ENCODE measurements around the gene ORM2. TPM values are rescaled to one million over a fixed set of nuclear protein-coding genes. Genes with fewer than 3 reads are reported as not detected.

ORM2 gene
- total RNA-seq, 1 experiment from 2014 or later = 0.59 TPM

DNA sequence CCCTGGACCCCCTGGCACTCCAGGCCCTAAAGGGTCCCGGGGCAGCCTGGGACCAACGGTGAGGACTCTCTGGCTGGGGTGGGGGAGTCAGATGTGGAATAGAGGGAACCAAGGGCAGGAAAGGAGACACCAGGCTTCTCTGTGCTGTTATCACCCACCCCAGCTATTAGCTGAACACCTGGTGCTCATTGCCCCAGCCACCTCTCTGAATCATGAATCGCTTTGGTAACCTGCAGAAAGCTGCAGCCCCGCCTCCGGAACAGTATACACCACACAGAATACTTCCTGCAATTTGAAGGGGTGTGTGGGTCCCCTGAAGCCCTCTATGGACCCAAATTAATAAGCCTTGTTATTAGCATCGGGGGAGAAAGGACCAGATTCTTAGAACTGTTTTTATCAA, 47.2 kb upstream of the ORM2 start:
- BruUV-seq (replicated peaks) = no TSS peak
- no peaks in the 10 kb centered on the region for H3K79me2 ChIP-seq (ENCODE audit: insufficient read depth, low read length)
- no peak for DNase-seq (ENCODE audit: low read depth, low spot score)
- H2AFZ ChIP-seq (ENCODE audit: low read depth, low read length, poor library complexity, severe bottlenecking) = no peak overlapping the region
- H3K27me3 ChIP-seq (ENCODE audit: insufficient read depth, low read length) = no peaks in the 10 kb centered on the region
- ChIA-PET CTCF (no interaction called here), RAD21 (ENCODE audit: low non-redundant PET in 1 of 2, low total read pairs in 2 of 2, uncharacterized antibody in 2 of 2, unreplicated experiment in 2 of 2) (no interaction called here), POLR2A (no interaction called here)
- no peaks in the 10 kb centered on the region for H3K36me3 ChIP-seq (ENCODE audit: control insufficient read depth in 1 of 2, insufficient read depth in 2 of 2, low read length in 2 of 2)
- no peak for ATAC-seq
- H3K27ac ChIP-seq (ENCODE audit: low read depth, low read length) = no peak overlapping the region
- no peaks in the 10 kb centered on the region for H3K9me3 ChIP-seq (ENCODE audit: control insufficient read depth in 1 of 2, insufficient read depth in 1 of 2, low read depth in 1 of 2, low read length in 2 of 2)
- no peak for TF ChIP-seq POLR2A (IDR thresholded peaks at IDR 0.05; ENCODE audit: borderline replicate concordance, extremely low read depth, insufficient read depth, insufficient read length)
- no peak for TF ChIP-seq CEBPB (IDR thresholded peaks at IDR 0.05; ENCODE audit: low read depth)
- TF ChIP-seq ELF1 (IDR thresholded peaks at IDR 0.05; ENCODE audit: borderline replicate concordance, low read depth) = no peak
- H3K4me3 ChIP-seq (replicated peaks in 1 of 2; ENCODE audit: low read depth in 1 of 2, low read length in 2 of 2) = no peak overlapping the region
- intact Hi-C loops (cut with micrococcal nuclease) = no loop called here
- H3K4me2 ChIP-seq (ENCODE audit: low read length) = no peak overlapping the region
- no peaks in the 10 kb centered on the region for H3K9me2 ChIP-seq (ENCODE audit: insufficient read depth)
- no peak overlapping the region for H3K9ac ChIP-seq (ENCODE audit: low read length)
- no peaks in the 10 kb centered on the region for H4K20me1 ChIP-seq (ENCODE audit: insufficient read depth)
- peaks cover 17 to 25% of the 10 kb centered on the region in 2 experiments for H3K4me1 ChIP-seq (ENCODE audit: control insufficient read depth in 1 of 2, insufficient read depth in 2 of 2, low read length in 2 of 2)

GRCh38 chr9:114282926-114283325, 46.7 kb upstream of the ORM2 start:
- POLR2A ChIA-PET = no interaction called here
- H3K36me3 ChIP-seq (ENCODE audit: control insufficient read depth in 1 of 2, insufficient read depth in 2 of 2, low read length in 2 of 2) = no peaks in the 10 kb centered on the region
- H2AFZ ChIP-seq (ENCODE audit: low read depth, low read length, poor library complexity, severe bottlenecking) = no peak overlapping the region
- CTCF ChIA-PET = no interaction called here
- ATAC-seq (no peak), DNase-seq (ENCODE audit: low read depth, low spot score) (no peak)
- RAD21 ChIA-PET (ENCODE audit: low non-redundant PET in 1 of 2, low total read pairs in 2 of 2, uncharacterized antibody in 2 of 2, unreplicated experiment in 2 of 2) = no interaction called here
- no peaks in the 10 kb centered on the region for H3K9me3 ChIP-seq (ENCODE audit: control insufficient read depth in 1 of 2, insufficient read depth in 1 of 2, low read depth in 1 of 2, low read length in 2 of 2)
- no TSS peak for BruUV-seq (replicated peaks)
- no peak overlapping the region for H3K27ac ChIP-seq (ENCODE audit: low read depth, low read length)
- no peak overlapping the region for H3K4me2 ChIP-seq (ENCODE audit: low read length)
- no peak overlapping the region for H3K4me3 ChIP-seq (replicated peaks in 1 of 2; ENCODE audit: low read depth in 1 of 2, low read length in 2 of 2)
- no peaks in the 10 kb centered on the region for H3K27me3 ChIP-seq (ENCODE audit: insufficient read depth, low read length)
- intact Hi-C loops (cut with micrococcal nuclease) = no loop called here
- H4K20me1 ChIP-seq (ENCODE audit: insufficient read depth) = no peaks in the 10 kb centered on the region
- no peak overlapping the region for H3K9ac ChIP-seq (ENCODE audit: low read length)
- no peaks in the 10 kb centered on the region for H3K9me2 ChIP-seq (ENCODE audit: insufficient read depth)
- H3K79me2 ChIP-seq (ENCODE audit: insufficient read depth, low read length) = no peaks in the 10 kb centered on the region
- peaks cover 17 to 21% of the 10 kb centered on the region in 2 experiments for H3K4me1 ChIP-seq (ENCODE audit: control insufficient read depth in 1 of 2, insufficient read depth in 2 of 2, low read length in 2 of 2)
- TF ChIP-seq CEBPB (IDR thresholded peaks at IDR 0.05; ENCODE audit: low read depth) = no peak
- TF ChIP-seq EZH2 (IDR thresholded peaks at IDR 0.05) = no peak
- no peak for TF ChIP-seq EGR1 (IDR thresholded peaks at IDR 0.05; ENCODE audit: low read depth)
- no peak for TF ChIP-seq EZH2phosphoT487 (IDR thresholded peaks at IDR 0.05; ENCODE audit: borderline replicate concordance)
- TF ChIP-seq, protein P1, sequence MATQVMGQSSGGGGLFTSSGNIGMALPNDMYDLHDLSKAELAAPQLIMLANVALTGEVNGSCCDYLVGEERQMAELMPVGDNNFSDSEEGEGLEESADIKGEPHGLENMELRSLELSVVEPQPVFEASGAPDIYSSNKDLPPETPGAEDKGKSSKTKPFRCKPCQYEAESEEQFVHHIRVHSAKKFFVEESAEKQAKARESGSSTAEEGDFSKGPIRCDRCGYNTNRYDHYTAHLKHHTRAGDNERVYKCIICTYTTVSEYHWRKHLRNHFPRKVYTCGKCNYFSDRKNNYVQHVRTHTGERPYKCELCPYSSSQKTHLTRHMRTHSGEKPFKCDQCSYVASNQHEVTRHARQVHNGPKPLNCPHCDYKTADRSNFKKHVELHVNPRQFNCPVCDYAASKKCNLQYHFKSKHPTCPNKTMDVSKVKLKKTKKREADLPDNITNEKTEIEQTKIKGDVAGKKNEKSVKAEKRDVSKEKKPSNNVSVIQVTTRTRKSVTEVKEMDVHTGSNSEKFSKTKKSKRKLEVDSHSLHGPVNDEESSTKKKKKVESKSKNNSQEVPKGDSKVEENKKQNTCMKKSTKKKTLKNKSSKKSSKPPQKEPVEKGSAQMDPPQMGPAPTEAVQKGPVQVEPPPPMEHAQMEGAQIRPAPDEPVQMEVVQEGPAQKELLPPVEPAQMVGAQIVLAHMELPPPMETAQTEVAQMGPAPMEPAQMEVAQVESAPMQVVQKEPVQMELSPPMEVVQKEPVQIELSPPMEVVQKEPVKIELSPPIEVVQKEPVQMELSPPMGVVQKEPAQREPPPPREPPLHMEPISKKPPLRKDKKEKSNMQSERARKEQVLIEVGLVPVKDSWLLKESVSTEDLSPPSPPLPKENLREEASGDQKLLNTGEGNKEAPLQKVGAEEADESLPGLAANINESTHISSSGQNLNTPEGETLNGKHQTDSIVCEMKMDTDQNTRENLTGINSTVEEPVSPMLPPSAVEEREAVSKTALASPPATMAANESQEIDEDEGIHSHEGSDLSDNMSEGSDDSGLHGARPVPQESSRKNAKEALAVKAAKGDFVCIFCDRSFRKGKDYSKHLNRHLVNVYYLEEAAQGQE (IDR thresholded peaks at IDR 0.05; ENCODE audit: low read depth) = no peak
- no peak for TF ChIP-seq POLR2A (IDR thresholded peaks at IDR 0.05; ENCODE audit: borderline replicate concordance, extremely low read depth, insufficient read depth, insufficient read length)
- no peak for TF ChIP-seq ZBTB33 (IDR thresholded peaks at IDR 0.05; ENCODE audit: extremely low read depth, insufficient replicate concordance, low read length)
- TF ChIP-seq SRF (IDR thresholded peaks at IDR 0.05; ENCODE audit: low read depth) = no peak
- TF ChIP-seq CTCF (IDR thresholded peaks at IDR 0.05 in 2 of 3, conservative IDR thresholded peaks at IDR 0.05 in 1 of 3; ENCODE audit: borderline replicate concordance in 1 of 3, insufficient read depth in 1 of 3, low read depth in 2 of 3, low read length in 2 of 3) = no peak
- TF ChIP-seq MAX (IDR thresholded peaks at IDR 0.05) = no peak
- TF ChIP-seq SP1 (IDR thresholded peaks at IDR 0.05; ENCODE audit: low read depth) = no peak
- TF ChIP-seq ATF3 (IDR thresholded peaks at IDR 0.05) = no peak
